ENCODE data around the gene ATXN1.

Gene ATXN1

GRCh38 chr6:16696496-16696895 lies 64.8 kb downstream of the ATXN1 start:
- DNase-seq: no peak

GRCh38 chr6:16694781-16695578 lies 66.3 kb downstream of the ATXN1 start:
- no peak for DNase-seq

DNA sequence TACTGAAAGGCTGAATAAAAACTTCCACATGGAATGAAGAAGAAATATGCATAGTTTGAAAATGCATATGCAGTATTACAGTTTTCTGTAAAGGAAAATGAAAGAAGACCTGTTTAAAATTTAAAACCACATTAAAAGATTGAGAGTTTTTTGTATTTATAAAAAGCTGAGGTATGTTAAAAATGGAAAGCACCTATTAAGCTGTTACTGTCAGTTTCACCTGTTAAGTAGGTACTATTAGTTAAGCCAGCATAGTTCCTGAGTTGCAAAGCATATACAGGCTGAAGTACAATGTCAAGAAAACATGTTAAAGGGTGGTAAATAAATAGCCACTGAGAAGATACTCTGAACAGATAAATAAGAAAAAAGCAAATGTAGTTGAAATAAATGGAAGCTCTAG lies 69.9 kb downstream of the ATXN1 start:
- DNase-seq: no peak

- DNase-seq: no peak
These were observed 70.6 kb downstream of the ATXN1 start for GRCh38 chr6:16690608-16691142.

DNA sequence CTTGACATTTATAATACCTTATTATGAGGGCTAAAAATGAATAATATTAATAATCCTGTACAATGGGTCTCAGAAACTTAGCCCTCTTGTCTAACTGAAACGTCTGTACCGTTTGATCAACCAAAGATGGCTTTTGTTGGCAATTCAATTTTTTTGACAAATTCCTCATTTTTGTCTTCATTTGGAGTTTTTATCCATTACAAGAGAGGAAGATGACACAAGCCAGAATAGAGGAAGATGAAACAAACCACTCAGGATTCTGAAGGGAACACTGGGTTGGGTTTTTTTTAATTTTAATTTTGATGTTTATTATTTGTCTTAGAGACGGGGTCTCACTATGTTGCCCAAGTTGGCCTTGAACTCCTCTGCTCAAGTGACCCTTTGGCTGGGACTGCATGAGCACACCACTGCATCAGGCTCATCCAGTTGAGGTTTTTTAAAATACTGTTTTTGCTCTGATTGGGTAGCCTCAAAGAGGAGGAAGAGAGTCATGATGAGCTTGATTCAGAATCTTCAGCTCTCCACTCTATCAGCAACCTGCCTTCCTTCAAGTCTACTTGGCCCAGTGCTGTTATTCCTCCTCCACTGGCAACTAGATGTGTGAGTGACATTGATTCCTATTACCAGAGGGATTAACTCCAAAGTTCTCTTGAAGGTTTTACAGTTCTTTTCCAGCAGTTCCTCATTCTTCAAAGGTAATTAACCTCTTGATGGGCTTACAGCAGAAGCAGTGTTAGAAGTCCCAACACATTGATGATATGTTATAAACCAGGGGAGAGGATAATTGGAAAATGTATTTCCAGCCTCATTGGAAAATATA lies 71.3 kb downstream of the ATXN1 start:
- DNase-seq: no peak

GRCh38 chr6:16688984-16689636 lies 72.2 kb downstream of the ATXN1 start:
- no peak for DNase-seq

- DNase-seq: no peak
These were observed 72.8 kb downstream of the ATXN1 start for GRCh38 chr6:16688436-16688835.

DNA sequence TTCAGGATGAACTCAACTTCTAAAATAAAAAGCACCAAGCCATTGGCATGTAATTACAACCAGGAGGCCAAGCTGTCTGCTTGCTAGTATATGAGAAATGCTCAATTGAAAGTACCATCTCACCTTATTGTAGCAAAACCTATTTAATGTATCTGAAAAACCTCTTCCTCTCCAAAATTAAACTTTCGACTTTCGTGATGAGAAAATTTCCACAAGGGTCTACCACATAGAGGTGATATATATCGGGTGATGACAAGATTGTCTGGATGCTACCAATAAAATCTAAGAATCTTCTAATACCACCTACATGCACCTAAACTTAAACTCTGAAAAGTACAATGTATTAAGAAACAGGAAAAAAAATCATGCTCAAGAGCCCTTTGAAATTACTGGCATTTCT lies 74.2 kb downstream of the ATXN1 start:
- no peak for DNase-seq

DNA sequence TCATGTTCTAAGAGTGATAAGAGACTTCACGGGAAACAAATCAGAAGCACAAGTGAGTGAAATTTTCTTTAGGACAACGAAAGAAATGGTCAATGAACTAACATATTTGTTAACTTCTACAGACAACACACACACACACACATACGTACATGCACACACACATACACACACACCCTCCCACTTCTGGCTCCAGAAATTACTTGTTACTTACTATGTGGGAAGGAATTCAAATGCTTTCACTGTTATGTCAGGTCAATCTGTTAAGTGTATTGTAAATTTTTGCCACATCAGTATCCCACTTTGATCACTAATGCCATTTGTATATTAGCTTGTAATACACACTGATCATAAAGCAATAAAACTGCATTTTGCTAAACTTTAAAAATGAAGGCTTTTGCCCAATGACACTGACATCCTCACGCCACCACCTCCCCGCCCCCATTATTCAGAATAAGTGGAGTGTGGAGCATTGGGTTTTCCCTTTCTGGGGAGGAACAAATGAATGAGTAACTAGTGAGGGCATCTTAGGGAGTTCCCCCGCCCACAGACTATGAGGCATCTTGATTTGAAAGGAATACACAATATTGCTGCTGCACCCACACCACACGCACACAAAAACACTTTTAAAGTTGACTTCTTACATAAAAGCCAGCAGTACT lies 76.2 kb downstream of the ATXN1 start:
- no peak for DNase-seq

DNA sequence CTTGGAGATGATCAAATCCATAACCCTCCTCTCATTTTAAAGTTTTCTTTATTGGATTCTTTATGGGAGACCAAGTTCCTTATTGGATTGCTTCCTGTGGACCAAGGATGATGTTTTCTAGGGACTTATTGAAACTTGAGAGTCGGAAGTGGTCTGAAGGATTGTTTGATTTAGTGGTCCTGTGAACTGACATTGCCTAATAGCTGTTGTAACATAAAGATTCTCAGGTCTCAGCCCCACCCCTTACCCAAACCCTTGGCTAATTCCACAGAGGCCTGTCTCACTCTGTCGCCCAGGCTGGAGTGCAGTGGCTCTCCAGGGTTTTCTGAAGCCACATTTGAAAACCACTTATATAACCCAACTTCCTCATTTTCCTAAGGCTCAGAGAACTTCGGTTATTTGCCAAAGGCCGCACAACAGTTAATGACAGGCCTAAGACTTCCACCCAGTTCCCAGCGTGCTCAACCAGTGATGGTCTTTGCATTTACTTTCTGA lies 77.0 kb downstream of the ATXN1 start:
- DNase-seq: no peak

- DNase-seq: no peak
These were observed 77.5 kb downstream of the ATXN1 start for GRCh38 chr6:16683641-16684194.

DNA sequence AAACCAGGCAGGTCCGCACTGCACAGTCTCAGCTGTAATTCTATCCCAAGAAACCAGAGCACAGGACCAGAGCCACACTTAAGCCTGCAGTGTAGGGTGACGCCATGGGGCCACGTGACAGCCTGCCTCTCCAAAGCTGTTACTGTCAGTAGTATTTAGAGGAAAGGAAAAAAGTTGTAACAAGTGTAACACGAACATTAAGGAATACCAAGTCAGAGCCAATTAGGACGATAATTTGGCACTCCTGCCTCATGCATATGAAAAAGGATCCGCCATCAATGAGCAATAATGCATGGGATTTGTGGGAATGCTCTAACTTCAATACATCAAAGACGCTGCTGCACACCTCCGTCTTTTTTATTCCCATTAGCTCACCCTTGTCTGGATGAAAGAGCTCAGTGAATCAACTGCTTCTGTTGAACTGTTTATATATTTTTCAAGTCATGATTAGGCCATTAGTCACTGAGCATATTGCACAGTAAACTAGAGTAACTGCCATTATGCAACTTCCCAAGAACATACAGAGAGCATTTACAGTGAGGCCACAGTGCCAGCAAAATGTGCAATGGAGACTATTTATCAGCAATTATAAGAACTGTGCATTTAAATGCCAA lies 79.9 kb downstream of the ATXN1 start:
- DNase-seq: no peak

DNA sequence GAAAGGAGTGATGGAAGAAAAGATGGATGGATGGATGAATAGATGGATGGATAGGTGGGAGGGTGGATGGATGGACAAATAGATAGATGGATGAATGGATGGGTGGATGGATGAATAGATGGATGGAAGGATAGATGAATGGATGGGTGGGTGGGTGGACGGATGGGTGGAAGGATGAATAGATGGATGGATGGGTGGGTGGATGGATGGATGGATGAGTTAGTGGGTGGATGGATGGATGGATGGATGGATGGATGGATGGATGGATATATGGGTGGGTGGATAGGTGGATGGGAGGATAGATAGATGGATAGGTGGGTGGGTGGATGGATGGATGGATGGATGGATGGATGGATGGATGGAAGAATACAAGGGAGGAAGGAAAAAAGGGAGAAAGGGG lies 82.2 kb downstream of the ATXN1 start:
- no peak for DNase-seq

- DNase-seq: no peak
These were observed 83.8 kb downstream of the ATXN1 start for GRCh38 chr6:16677458-16677857.

- DNase-seq: no peak
These were observed 84.3 kb downstream of the ATXN1 start for GRCh38 chr6:16676978-16677377.

DNA sequence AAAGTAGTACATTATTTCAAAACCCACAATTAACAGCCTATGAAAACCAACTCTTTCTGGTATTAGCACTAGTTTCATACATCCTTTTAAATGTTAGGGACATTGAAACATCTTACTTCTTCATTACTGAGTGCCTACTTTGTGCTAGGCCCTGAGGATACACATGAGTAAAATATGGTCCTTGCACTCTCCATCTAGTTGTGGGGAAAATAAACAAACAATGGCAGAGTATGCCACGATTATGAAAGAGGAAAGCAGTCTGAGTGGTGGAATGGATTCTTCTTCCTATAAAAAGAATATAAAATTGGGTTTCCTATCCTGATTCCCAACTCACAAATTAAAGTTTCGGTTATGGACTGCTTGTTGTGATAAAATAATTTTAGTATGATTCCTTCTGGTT lies 84.9 kb downstream of the ATXN1 start:
- no peak for DNase-seq

GRCh38 chr6:16674801-16675392 lies 86.4 kb downstream of the ATXN1 start:
- DNase-seq: no peak

DNA sequence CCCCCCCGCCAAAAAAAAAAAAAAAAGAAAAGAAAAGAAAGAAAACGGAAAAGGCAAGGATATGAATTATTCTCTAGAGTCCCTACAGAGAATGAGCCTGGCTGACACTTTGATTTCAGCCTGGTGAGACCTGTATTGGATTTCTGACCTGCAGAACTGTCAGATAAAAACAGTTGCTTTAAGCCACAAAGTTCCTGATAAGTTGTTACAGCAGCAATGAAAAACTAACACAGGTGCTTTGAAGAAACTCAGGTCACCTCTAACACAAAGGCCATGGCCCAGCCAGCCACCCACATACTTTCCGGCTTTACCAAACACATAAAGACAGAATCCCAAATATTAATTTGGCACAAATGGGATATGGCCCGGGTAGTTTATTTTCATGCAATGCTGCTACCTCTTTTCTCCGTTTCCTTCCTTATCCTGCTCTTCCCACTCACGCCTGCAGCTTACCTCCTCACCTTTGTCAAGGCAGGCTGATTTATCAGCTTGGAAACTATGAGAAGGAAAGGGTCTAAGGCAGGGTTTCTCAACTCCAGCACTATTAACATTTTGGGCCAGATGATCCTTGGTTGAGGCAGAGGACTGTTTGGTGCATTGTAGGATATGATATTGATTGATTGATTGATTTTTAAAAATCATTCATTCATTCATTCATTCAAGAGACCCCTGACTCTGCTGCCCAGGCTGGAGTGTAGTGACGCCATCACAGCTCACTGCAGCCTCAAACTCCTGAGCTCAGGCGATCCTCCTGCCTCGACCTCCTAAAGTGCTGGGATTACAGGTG lies 88.1 kb downstream of the ATXN1 start:
- DNase-seq: no peak

DNA sequence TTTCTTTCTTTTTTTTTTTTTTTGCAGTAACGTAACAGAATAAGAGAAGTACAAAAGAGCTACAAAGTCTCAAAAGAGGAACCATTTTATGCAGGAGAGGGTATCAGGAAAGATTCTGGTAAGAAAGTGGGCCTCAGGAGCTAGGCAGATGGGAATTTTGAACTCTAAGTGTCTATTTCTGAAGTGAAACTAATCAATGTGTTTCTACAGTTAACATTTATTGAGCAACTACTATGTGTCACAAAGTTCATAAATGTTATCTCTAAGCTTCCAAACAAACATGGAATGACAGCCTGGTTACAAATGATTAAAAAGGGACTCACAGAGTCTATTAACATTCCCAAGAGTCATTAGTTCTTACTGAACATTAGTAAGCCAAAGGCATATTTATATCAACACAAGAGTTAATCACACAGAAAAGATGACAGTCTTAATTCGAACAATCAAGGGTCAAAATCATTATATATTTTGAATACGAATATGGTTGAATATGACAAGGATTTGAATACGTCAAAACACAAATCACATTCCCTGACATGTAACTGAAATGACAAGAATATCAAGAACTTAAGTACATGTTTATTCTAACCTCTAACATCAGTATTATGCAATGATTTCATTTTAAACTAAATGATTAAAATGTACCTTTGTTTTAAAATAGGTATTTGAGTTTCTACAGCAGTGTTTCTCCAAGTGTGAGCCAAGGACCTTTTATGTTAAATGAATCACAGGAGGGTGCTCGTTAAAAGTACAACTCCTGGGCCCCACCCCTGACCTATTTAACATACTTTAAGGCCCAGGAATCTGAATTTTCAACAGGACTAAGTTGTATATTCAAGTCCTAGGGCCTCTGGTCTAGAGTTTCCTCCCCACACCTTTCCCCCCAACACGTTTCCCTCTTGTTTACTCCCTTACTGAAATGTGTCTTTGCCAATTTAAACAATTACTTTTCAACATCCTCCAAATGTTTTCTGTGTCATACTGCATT lies 89.7 kb downstream of the ATXN1 start:
- no peak for DNase-seq

Data from SHP77 (cell line).